AG09319 (cell line): ENCODE results near the gene HAGHL.

Experiments used
- DNase-seq: peaks from one replicate; pipeline ENCODE4 v3.0.0-alpha.2; 2010; ENCODE audit warnings: low read depth; ENCODE audit errors: extremely low read depth
- TF ChIP-seq, protein P1 (sequence below): IDR thresholded peaks from 2 replicates; pipeline ENCODE4 v1.5.1; 2011; ENCODE audit warnings: low read depth, mild to moderate bottlenecking, inconsistent platforms, low read length, moderate library complexity

HAGHL gene

DNA sequence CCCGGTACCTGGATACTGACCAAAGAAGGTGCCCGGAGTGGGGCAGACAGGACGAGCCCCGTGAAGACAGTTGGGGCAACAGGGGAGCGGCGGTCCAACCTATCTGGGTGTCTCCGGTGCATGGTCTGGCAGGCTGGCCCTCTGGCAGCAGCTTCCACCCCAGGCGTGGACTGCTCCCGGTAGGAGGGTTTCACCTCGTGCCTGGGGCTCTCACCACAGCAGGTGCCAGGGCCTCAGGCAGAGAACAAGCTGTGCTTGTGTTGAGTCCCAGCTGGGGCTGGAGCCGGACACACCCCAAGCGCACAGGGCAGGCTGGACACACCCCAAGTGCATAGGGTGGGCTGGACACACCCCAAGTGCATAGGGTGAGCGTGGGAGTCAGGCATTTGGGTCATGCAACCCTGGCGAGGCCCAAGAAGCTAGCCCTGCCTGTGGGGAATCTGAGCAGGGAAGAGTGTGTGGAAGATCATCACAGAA lies 19.8 kb upstream of the HAGHL start:
- DNase-seq: no peak
- TF ChIP-seq, protein P1, sequence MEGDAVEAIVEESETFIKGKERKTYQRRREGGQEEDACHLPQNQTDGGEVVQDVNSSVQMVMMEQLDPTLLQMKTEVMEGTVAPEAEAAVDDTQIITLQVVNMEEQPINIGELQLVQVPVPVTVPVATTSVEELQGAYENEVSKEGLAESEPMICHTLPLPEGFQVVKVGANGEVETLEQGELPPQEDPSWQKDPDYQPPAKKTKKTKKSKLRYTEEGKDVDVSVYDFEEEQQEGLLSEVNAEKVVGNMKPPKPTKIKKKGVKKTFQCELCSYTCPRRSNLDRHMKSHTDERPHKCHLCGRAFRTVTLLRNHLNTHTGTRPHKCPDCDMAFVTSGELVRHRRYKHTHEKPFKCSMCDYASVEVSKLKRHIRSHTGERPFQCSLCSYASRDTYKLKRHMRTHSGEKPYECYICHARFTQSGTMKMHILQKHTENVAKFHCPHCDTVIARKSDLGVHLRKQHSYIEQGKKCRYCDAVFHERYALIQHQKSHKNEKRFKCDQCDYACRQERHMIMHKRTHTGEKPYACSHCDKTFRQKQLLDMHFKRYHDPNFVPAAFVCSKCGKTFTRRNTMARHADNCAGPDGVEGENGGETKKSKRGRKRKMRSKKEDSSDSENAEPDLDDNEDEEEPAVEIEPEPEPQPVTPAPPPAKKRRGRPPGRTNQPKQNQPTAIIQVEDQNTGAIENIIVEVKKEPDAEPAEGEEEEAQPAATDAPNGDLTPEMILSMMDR: no peak

DNA sequence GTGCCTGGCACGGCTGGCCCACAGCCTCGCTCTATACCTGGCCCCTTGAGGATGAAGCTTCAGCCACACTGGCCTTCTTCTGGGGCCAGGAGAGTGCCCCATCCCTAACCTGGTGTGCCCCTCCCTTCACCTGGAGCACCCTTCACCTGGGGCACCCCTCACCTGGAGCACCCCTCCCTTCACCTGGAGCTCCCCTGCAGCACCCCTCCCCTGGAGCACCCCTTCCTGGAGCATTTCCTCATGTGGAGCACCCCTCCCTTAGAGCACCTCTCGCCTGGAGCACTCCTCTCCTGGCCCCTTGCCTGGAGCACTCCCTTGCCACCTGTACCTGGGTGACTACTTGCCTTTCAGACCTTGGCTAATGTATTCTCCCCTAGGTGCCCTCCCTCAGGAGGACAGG lies 18.9 kb upstream of the HAGHL start:
- TF ChIP-seq, protein P1: no peak
- no peak for DNase-seq

GRCh38 chr16:708959-709358 lies 17.9 kb upstream of the HAGHL start:
- TF ChIP-seq, protein P1: no peak
- DNase-seq: no peak

DNA sequence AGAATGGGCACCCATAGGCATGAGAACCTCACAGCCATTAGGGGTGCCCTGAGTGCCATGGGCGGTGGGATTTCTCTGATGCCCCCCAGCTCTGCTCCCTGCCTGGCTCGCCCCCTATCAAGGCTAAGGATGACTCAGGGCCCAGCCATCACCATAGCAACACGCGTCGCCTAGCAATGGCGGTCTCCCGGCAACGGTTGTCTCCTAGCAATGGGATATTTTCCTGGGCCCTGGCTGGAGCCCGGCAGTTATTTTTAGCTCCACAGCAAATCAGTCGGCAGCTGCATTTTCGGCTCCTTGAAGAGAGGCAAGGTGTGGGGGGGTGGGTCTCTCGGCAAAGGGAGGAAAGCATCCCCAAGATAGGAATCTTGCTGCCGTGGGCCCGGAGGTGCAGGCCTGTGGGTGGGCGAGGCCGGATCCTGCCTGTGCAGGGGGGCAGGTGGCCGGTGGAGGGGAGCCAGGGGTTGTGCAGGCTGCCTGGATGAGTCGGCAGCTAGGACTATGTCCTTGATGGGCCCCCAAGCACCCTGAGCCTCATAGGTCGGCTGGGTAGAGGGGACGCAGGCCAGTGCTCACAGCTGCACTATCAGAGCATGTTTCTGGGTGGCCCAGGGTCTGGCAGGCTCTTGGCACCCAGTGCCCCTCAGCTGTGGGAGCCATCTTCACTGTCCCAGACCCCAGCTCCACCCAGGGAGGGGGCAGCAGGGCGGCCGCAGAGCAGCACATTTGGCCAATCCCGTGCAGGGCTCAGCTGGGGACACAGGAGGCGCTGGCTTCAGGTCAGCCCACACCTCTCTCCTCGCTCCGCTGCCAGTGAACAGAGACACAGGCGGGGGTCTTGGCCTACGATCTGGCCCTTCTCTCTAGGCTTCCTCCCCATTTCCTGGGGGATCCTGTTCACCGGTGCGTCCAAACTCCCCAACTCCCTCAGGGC lies 17.1 kb upstream of the HAGHL start:
- no peak for DNase-seq
- TF ChIP-seq, protein P1: no peak

DNA sequence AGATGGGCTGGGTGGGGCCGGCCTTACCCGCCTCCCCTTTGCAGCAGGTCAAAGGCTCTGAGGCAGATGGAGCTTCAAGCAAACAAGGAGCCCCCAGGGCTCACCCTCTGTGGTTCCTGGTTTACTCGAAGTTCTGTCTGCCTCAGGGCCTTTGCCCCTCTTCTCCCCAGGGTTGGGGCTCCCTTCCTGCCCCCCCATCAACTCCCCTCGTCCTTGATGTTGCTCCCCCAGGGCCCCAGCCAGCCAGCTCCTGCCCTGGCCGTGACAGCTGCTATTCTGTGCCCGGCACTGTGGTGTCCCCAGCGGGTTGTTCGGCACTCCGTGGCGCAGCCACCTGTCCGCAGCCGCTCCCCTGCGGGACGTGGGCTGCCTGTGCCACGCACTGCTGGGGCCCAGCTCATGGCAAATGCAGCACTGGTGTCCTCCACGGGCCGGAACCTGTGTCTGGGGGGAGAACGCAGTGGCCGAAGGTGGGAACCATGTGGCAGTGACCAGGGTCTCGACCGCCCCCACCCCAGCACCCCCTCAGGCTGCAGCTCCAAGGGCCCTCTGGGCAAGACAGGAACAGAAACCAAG lies 16.3 kb upstream of the HAGHL start:
- DNase-seq: no peak
- TF ChIP-seq, protein P1: no peak

- TF ChIP-seq, protein P1: no peak
- no peak for DNase-seq
Observed at GRCh38 chr16:711084-711483, 15.8 kb upstream of the HAGHL start.
